Endothelial cell of umbilical vein (primary cell): Measurements from ENCODE around the gene RAPGEF4. TPM values are rescaled to one million over a fixed set of nuclear protein-coding genes. Genes with fewer than 3 reads are reported as not detected.

Source experiments
- BruUV-seq: library from RNA; stranded (reverse); fragments of 400-500 nt; replicated peaks from 2 replicates; lab custom pipeline; 2021; lab: Mats Ljungman, UMichigan
- CTCF ChIA-PET: fragments of 300-600, 350-600 bp; sonication (Branson Sonifier 250); formaldehyde crosslinking; loops from one replicate; lab custom pipeline; 2021; ENCODE audit warnings: antibody characterized with exemption, inconsistent platforms; lab: Charles Lee
- POLR2A ChIA-PET: fragments of 300-600, 350-600 bp; sonication (Branson Sonifier 250); formaldehyde crosslinking; loops from one replicate; lab custom pipeline; 2021; ENCODE audit warnings: antibody characterized with exemption, inconsistent platforms; lab: Charles Lee
- DNase-seq: peaks from one replicate; pipeline ENCODE4 v3.0.0-alpha.2; 2011; ENCODE audit warnings: low read depth, low spot score
- FAIRE-seq: peaks from 2 replicates; lab custom pipeline; 2011; peaks lifted over from hg19 to GRCh38; lab: Jason Lieb, UNC
- H2AFZ ChIP-seq: 2 replicates; pipeline ENCODE4 v1.6.0; 2012; ENCODE audit warnings: low read depth, low read length, control low read depth, inconsistent platforms
- H3K27ac ChIP-seq: 2 replicates; pipeline ENCODE4 v1.5.1; 2011; ENCODE audit warnings: low read depth, mild to moderate bottlenecking, control low read depth, low read length, moderate library complexity; ENCODE audit not compliant: insufficient read depth
- H3K27me3 ChIP-seq, 2 experiments: 2 replicates each; pipeline versions ENCODE4 v1.6.0 to v1.6.1; 2011; ENCODE audit warnings: low read length in 2 of 2, mixed read lengths in 1 of 2; ENCODE audit not compliant: control insufficient read depth in 2 of 2, insufficient read depth in 2 of 2
- H3K36me3 ChIP-seq, 2 experiments: 2 replicates in 1 of 2; 3 replicates in 1 of 2; pipeline ENCODE4 v1.5.1; 2011; ENCODE audit warnings: low read length in 2 of 2, mild to moderate bottlenecking in 1 of 2, moderate library complexity in 1 of 2; ENCODE audit not compliant: control insufficient read depth in 2 of 2, insufficient read depth in 2 of 2; ENCODE audit errors: extremely low read depth in 1 of 2
- H3K4me1 ChIP-seq: 3 replicates; pipeline ENCODE4 v1.5.1; 2011; ENCODE audit warnings: mild to moderate bottlenecking, low read length; ENCODE audit not compliant: control insufficient read depth, insufficient read depth; ENCODE audit errors: extremely low read depth
- H3K4me2 ChIP-seq: 2 replicates; pipeline ENCODE4 v1.6.1; 2011; ENCODE audit warnings: low read length, control low read depth, mixed read lengths; ENCODE audit not compliant: insufficient read depth
- H3K4me3 ChIP-seq, 3 experiments: fragments of 200-600 bp in 1 of 3; sonication (generic), shearing (Covaris generic) in 1 of 3; replicated peaks in 1 of 3; 2 replicates each; pipeline ENCODE4 v1.5.1; 2011 to 2016; ENCODE audit warnings: control low read depth in 3 of 3, low read length in 3 of 3, mild to moderate bottlenecking in 2 of 3, inconsistent platforms in 1 of 3, low read depth in 1 of 3, moderate library complexity in 1 of 3; ENCODE audit not compliant: insufficient read depth in 1 of 3
- H3K79me2 ChIP-seq: 2 replicates; pipeline ENCODE4 v1.6.0; 2012; ENCODE audit warnings: low read length, inconsistent platforms; ENCODE audit not compliant: control insufficient read depth, insufficient read depth
- H3K9ac ChIP-seq: replicated peaks from 2 replicates; pipeline ENCODE3; 2011; ENCODE audit warnings: low read length, control low read depth; ENCODE audit not compliant: insufficient read depth; ENCODE audit errors: extremely low read depth
- H3K9me1 ChIP-seq: replicated peaks from 3 replicates; pipeline ENCODE4 v1.6.0; 2011; ENCODE audit warnings: mild to moderate bottlenecking, low read length; ENCODE audit not compliant: control insufficient read depth, insufficient read depth; ENCODE audit errors: extremely low read depth
- H3K9me3 ChIP-seq: replicated peaks from 2 replicates; pipeline ENCODE4 v1.5.1; 2012; ENCODE audit warnings: low read length, inconsistent platforms; ENCODE audit not compliant: control insufficient read depth, insufficient read depth
- H4K20me1 ChIP-seq: replicated peaks from 2 replicates; pipeline ENCODE3; 2011; ENCODE audit warnings: mild to moderate bottlenecking, low read length; ENCODE audit not compliant: control insufficient read depth, insufficient read depth; ENCODE audit errors: extremely low read depth
- EZH2 ChIP-seq: IDR thresholded peaks from 2 replicates; pipeline ENCODE4 v1.6.1; 2012; ENCODE audit warnings: borderline replicate concordance, low read depth, mild to moderate bottlenecking, moderate library complexity, low read length, inconsistent platforms; ENCODE audit not compliant: severe bottlenecking
- FOS ChIP-seq: IDR thresholded peaks from 2 replicates; pipeline ENCODE4 v1.6.1; 2011; ENCODE audit warnings: mild to moderate bottlenecking, low read length, moderate library complexity, borderline replicate concordance; ENCODE audit not compliant: insufficient read depth
- GATA2 ChIP-seq: IDR thresholded peaks from 2 replicates; pipeline ENCODE4 v1.7.0; 2011; ENCODE audit warnings: low read depth, mild to moderate bottlenecking, moderate library complexity, mixed read lengths, low read length; ENCODE audit not compliant: insufficient read length, insufficient read depth
- JUN ChIP-seq: IDR thresholded peaks from 2 replicates; pipeline ENCODE4 v1.6.1; 2011; ENCODE audit warnings: borderline replicate concordance, low read depth; ENCODE audit not compliant: insufficient read length, insufficient read depth
- MAX ChIP-seq: IDR thresholded peaks from 2 replicates; pipeline ENCODE4 v1.6.1; 2011; ENCODE audit not compliant: insufficient read depth, insufficient read length
- MYC ChIP-seq: IDR thresholded peaks from one replicate; pipeline ENCODE4 v1.6.1; 2011; ENCODE audit warnings: mild to moderate bottlenecking, low read depth, low read length
- POLR2A ChIP-seq: IDR thresholded peaks from 2 replicates; pipeline ENCODE4 v1.6.1; 2012; ENCODE audit warnings: low read depth, mild to moderate bottlenecking, control low read depth, low read length
- POLR2AphosphoS5 ChIP-seq: IDR thresholded peaks from 2 replicates; pipeline ENCODE4 v1.6.1; 2012; ENCODE audit warnings: low read depth, mild to moderate bottlenecking, control low read depth, low read length, moderate library complexity; ENCODE audit not compliant: insufficient read depth
- dilution Hi-C: fragments of 300-500 bp; cut with MboI; formaldehyde crosslinking; loops from one replicate; pipeline ENCODE4 v1.15.0; 2019; ENCODE audit warnings: low sequenced_read_pairs; ENCODE audit not compliant: extremely low pct_ligation_motif_present
- intact Hi-C: fragments of 100-400 bp; cut with micrococcal nuclease; formaldehyde crosslinking; loops from one replicate; pipeline ENCODE4 v1.10.0; 2022
- polyA plus RNA-seq, 4 experiments: library from polyadenylated mRNA; depleted of rRNA in 3 of 4; stranded (reverse) in 3 of 4; unstranded in 1 of 4; fragments of >200 nt; gene quantifications; 2 replicates each; pipeline versions ENCODE4 v1.2.1 to v1.2.3, GENCODE V29; 2011 to 2012; ENCODE audit warnings: missing spikeins in 1 of 4
- total RNA-seq: library from RNA; stranded (reverse); gene quantifications from 2 replicates; pipeline ENCODE4 v1.2.3, GENCODE V29; 2021
- TF ChIP-seq, protein P1 (sequence below), 2 donors: IDR thresholded peaks; 1 replicate in 1 of 2; 2 replicates in 1 of 2; pipeline ENCODE4 v1.5.1; 2011; ENCODE audit warnings: low read length in 2 of 2, mild to moderate bottlenecking in 2 of 2, moderate library complexity in 2 of 2, control low read depth in 1 of 2, inconsistent platforms in 1 of 2, low read depth in 1 of 2; ENCODE audit not compliant: insufficient read depth in 1 of 2; ENCODE audit errors: extremely low read depth in 1 of 2

RAPGEF4 gene
- total and polyA plus RNA-seq, 2 donors (not counting 3 experiments of a cell fraction or from before 2014, with no cell fraction given) = 7.2 to 9.2 TPM

- no TSS peak for BruUV-seq
- Histone ChIP-seq H3K4me3 (no peak overlapping the region), H3K27me3 (peaks cover 4 to 8% of the 10 kb centered on the region in 2 experiments), H3K9ac (no peak overlapping the region), H3K27ac (no peak overlapping the region), H3K4me1 (no peaks in the 10 kb centered on the region), H4K20me1 (no peaks in the 10 kb centered on the region), H3K79me2 (no peaks in the 10 kb centered on the region), H2AFZ (no peak overlapping the region), H3K4me2 (no peak overlapping the region), H3K9me1 (no peaks in the 10 kb centered on the region), H3K9me3 (no peaks in the 10 kb centered on the region), H3K36me3 (no peaks in the 10 kb centered on the region)
- intact Hi-C loops (loop anchor here (5.0 kb wide), 1 partner anchor 540 kb away; no protein-coding TSS in a partner anchor), dilution Hi-C loops (no loop called here)
- TF ChIP-seq POLR2A (no peak), JUN (no peak), MYC (no peak)
- DNase-seq = no peak
- ChIA-PET POLR2A (no interaction called here), CTCF (interaction anchor here (1.1 to 2.0 kb wide), 5 partner anchors 8 to 228 kb away, joined by 3 to 9 read pairs (median 4); no protein-coding TSS in a partner anchor)
- no peak for FAIRE-seq
These were observed 23.4 kb upstream of the RAPGEF4 start for GRCh38 chr2:172712251-172712650.

DNA sequence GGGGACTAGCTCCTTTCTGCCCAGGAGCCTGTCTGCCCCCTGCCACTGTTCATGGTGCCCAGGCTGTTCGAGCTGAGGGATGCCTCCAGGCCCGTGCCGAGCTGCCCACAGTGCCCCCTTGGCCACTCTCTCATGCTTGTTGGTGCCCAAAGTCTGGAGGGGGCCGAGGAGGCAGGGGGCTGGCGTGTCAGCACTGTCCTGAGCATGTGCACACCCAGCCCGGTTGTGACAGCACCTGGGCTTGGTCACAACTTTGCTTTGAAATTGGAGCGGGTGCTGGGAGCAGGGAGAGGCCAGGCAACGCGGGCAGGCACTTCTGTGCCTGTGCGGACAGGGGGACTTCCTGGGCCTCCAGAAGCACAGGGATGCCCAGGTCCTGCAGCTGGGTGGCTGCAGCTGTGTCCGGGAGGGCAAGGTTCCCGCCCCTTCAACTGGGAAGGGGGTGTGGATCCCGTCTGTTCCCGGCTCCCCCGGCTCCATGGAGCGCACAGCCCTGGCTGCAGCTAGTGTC lies 22.2 kb upstream of the RAPGEF4 start:
- intact Hi-C loops = loop anchor here (5.0 kb wide), 1 partner anchor 541 kb away; no protein-coding TSS in a partner anchor
- no peak overlapping the region for H2AFZ ChIP-seq
- dilution Hi-C loops = no loop called here
- no peaks in the 10 kb centered on the region for H3K79me2 ChIP-seq
- H3K36me3 ChIP-seq = no peaks in the 10 kb centered on the region
- H3K9me3 ChIP-seq = no peaks in the 10 kb centered on the region
- DNase-seq = no peak
- no peaks in the 10 kb centered on the region for H3K4me1 ChIP-seq
- no peak for TF ChIP-seq FOS
- no peak for TF ChIP-seq GATA2
- no peak for TF ChIP-seq POLR2A
- TF ChIP-seq, protein P1, sequence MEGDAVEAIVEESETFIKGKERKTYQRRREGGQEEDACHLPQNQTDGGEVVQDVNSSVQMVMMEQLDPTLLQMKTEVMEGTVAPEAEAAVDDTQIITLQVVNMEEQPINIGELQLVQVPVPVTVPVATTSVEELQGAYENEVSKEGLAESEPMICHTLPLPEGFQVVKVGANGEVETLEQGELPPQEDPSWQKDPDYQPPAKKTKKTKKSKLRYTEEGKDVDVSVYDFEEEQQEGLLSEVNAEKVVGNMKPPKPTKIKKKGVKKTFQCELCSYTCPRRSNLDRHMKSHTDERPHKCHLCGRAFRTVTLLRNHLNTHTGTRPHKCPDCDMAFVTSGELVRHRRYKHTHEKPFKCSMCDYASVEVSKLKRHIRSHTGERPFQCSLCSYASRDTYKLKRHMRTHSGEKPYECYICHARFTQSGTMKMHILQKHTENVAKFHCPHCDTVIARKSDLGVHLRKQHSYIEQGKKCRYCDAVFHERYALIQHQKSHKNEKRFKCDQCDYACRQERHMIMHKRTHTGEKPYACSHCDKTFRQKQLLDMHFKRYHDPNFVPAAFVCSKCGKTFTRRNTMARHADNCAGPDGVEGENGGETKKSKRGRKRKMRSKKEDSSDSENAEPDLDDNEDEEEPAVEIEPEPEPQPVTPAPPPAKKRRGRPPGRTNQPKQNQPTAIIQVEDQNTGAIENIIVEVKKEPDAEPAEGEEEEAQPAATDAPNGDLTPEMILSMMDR (IDR thresholded peaks at IDR 0.05; ENCODE audit: extremely low read depth in 1 of 2, insufficient read depth in 1 of 2, low read depth in 1 of 2, low read length in 2 of 2) = no peak
- TF ChIP-seq POLR2AphosphoS5 = no peak
- TF ChIP-seq MAX = no peak
- TF ChIP-seq JUN = no peak
- TF ChIP-seq MYC = no peak
- no peak for TF ChIP-seq EZH2
- H3K9me1 ChIP-seq = no peaks in the 10 kb centered on the region
- no peak overlapping the region for H3K4me2 ChIP-seq
- H3K9ac ChIP-seq = no peak overlapping the region
- no peaks in the 10 kb centered on the region for H4K20me1 ChIP-seq
- FAIRE-seq = no peak
- peaks cover 4 to 7% of the 10 kb centered on the region in 2 experiments for H3K27me3 ChIP-seq
- H3K4me3 ChIP-seq = no peak overlapping the region
- no TSS peak for BruUV-seq
- ChIA-PET CTCF (interaction anchor here (1.1 to 2.0 kb wide), 5 partner anchors 9 to 229 kb away, joined by 3 to 9 read pairs (median 4); no protein-coding TSS in a partner anchor), POLR2A (no interaction called here)
- H3K27ac ChIP-seq = no peak overlapping the region
